GM12878 (cell line): ENCODE results near the gene TMEM209.

ENCODE experiments used
- CHD1 ChIP-seq: IDR thresholded peaks from 2 replicates; pipeline ENCODE4 v1.6.1; 2012; ENCODE audit warnings: low read depth, low read length, improper control_type of control experiment
- CTCF ChIP-seq, 3 experiments: IDR thresholded peaks in 2 of 3; conservative IDR thresholded peaks in 1 of 3; 2 replicates each; pipeline ENCODE4 v1.5.1; 2011; ENCODE audit warnings: low read depth in 3 of 3, low read length in 3 of 3, mild to moderate bottlenecking in 3 of 3, control low read depth in 2 of 3, moderate library complexity in 2 of 3, inconsistent platforms in 1 of 3, mixed read lengths in 1 of 3; ENCODE audit not compliant: control insufficient read depth in 2 of 3, insufficient read depth in 1 of 3; ENCODE audit errors: extremely low read depth in 1 of 3
- EP300 ChIP-seq, 2 experiments: fragments of 150-350 bp in 1 of 2; IDR thresholded peaks; 2 replicates each; pipeline ENCODE4 v1.6.1; 2011 to 2012; ENCODE audit warnings: low read depth in 2 of 2, low read length in 2 of 2, borderline replicate concordance in 1 of 2, improper control_type of control experiment in 1 of 2, inconsistent platforms in 1 of 2; ENCODE audit not compliant: control insufficient read depth in 1 of 2
- FOS ChIP-seq: IDR thresholded peaks from 3 replicates; pipeline ENCODE4 v1.6.1; 2011; ENCODE audit warnings: borderline replicate concordance; ENCODE audit not compliant: insufficient read length; ENCODE audit errors: extremely low read depth
- HDGF ChIP-seq: fragments of 450-650 bp; IDR thresholded peaks from 2 replicates; pipeline ENCODE4 v1.6.1; 2016; ENCODE audit warnings: antibody characterized with exemption
- KDM1A ChIP-seq: fragments of 200-600 bp; sonication (generic); IDR thresholded peaks from 2 replicates; pipeline ENCODE4 v1.6.1; 2016; ENCODE audit warnings: borderline replicate concordance
- NRF1 ChIP-seq: conservative IDR thresholded peaks from 2 replicates; pipeline ENCODE4 v1.6.1; 2011; ENCODE audit warnings: mild to moderate bottlenecking, low read depth, low read length, improper control_type of control experiment
- POLR2A ChIP-seq: IDR thresholded peaks from 2 replicates; pipeline ENCODE4 v1.6.1; 2011; ENCODE audit warnings: low read depth, mild to moderate bottlenecking, low read length
- POLR2AphosphoS5 ChIP-seq: IDR thresholded peaks from 2 replicates; pipeline ENCODE4 v1.6.1; 2011; ENCODE audit warnings: mild to moderate bottlenecking, low read length, inconsistent platforms
- SIN3A ChIP-seq: IDR thresholded peaks from 2 replicates; pipeline ENCODE4 v1.6.1; 2012; ENCODE audit warnings: low read depth, low read length, improper control_type of control experiment
- SMC3 ChIP-seq: IDR thresholded peaks from 2 replicates; pipeline ENCODE4 v1.6.1; 2011; ENCODE audit warnings: low read length, improper control_type of control experiment, borderline replicate concordance
- TBL1XR1 ChIP-seq: IDR thresholded peaks from 2 replicates; pipeline ENCODE4 v1.6.1; 2012; ENCODE audit warnings: low read depth, low read length, improper control_type of control experiment
- USF2 ChIP-seq: IDR thresholded peaks from 2 replicates; pipeline ENCODE4 v1.6.1; 2011; ENCODE audit warnings: low read depth, low read length, improper control_type of control experiment, borderline replicate concordance
- ZZZ3 ChIP-seq: IDR thresholded peaks from 2 replicates; pipeline ENCODE4 v1.6.1; 2011; ENCODE audit warnings: low read depth; ENCODE audit not compliant: control insufficient read depth, insufficient read length

- TF ChIP-seq POLR2A: no peak
- no peak for TF ChIP-seq ZZZ3
- no peak for TF ChIP-seq USF2
- TF ChIP-seq EP300 (IDR thresholded peaks at IDR 0.05; ENCODE audit: borderline replicate concordance in 1 of 2, control insufficient read depth in 1 of 2, low read depth in 2 of 2, low read length in 2 of 2): no peak
- TF ChIP-seq POLR2AphosphoS5: no peak
- no peak for TF ChIP-seq CTCF (IDR thresholded peaks at IDR 0.05 in 2 of 3, conservative IDR thresholded peaks at IDR 0.05 in 1 of 3; ENCODE audit: control insufficient read depth in 2 of 3, extremely low read depth in 1 of 3, insufficient read depth in 1 of 3, low read depth in 3 of 3, low read length in 3 of 3)
- no peak for TF ChIP-seq HDGF
- no peak for TF ChIP-seq FOS
- TF ChIP-seq TBL1XR1: no peak
- no peak for TF ChIP-seq CHD1
- TF ChIP-seq SIN3A: no peak
- TF ChIP-seq SMC3: no peak
- TF ChIP-seq NRF1: no peak
- TF ChIP-seq KDM1A: no peak
These were observed 73.9 kb downstream of the TMEM209 start for GRCh38 chr7:130131191-130131834.
